Aorta (tissue), 5 donors: Measurements from ENCODE around the gene FRMD4A. TPM values are rescaled to one million over a fixed set of nuclear protein-coding genes. Genes with fewer than 3 reads are reported as not detected.

Source experiments
- ATAC-seq: fragments of 200-7000 bp; cut with Tn5 transposase; one replicate; pipeline ENCODE4 v1.9.1; 2022; ENCODE audit warnings: moderate library complexity; ENCODE audit not compliant: low FRiP score
- DNase-seq, 2 donors: peaks; one replicate each; pipeline ENCODE4 v3.0.0-alpha.2; 2020
- H3K27ac ChIP-seq, 2 donors: one replicate each; pipeline ENCODE4 v1.5.1; 2013; ENCODE audit warnings: low read length in 2 of 2, mild to moderate bottlenecking in 2 of 2, moderate library complexity in 2 of 2, control low read depth in 1 of 2, inconsistent platforms in 1 of 2, low read depth in 1 of 2
- H3K27me3 ChIP-seq, 2 donors: one replicate each; pipeline ENCODE4 v1.6.1; 2013; ENCODE audit warnings: control low read depth in 1 of 2, low read length in 1 of 2, mild to moderate bottlenecking in 1 of 2, moderate library complexity in 1 of 2; ENCODE audit not compliant: insufficient read depth in 2 of 2, control insufficient read depth in 1 of 2
- H3K36me3 ChIP-seq, 2 donors: one replicate each; pipeline ENCODE4 v1.6.1; 2013; ENCODE audit warnings: control low read depth in 1 of 2, low read length in 1 of 2, mild to moderate bottlenecking in 1 of 2; ENCODE audit not compliant: insufficient read depth in 2 of 2, control insufficient read depth in 1 of 2
- H3K4me1 ChIP-seq, 2 donors: one replicate each; pipeline ENCODE4 v1.6.1; 2013; ENCODE audit warnings: low read length in 2 of 2, control low read depth in 1 of 2, mild to moderate bottlenecking in 1 of 2, moderate library complexity in 1 of 2; ENCODE audit not compliant: insufficient read depth in 2 of 2, control insufficient read depth in 1 of 2
- H3K4me3 ChIP-seq, 2 donors: one replicate each; pipeline ENCODE4 v1.5.1; 2013; ENCODE audit warnings: low read length in 2 of 2, control low read depth in 1 of 2, mild to moderate bottlenecking in 1 of 2
- H3K9me3 ChIP-seq: one replicate; pipeline ENCODE4 v1.6.1; 2013; ENCODE audit warnings: mild to moderate bottlenecking, low read length; ENCODE audit not compliant: control insufficient read depth
- WGBS, 2 donors: extraction: QIAGEN DNeasy Blood & Tissue Kit; methylation state at CpG; one replicate each; pipeline ENCODE4 v1.1.7; 2013; 5-methylcytosine and 5-hydroxymethylcytosine counted together
- intact Hi-C, 2 donors: fragments of 100-400 bp; cut with DNase I; formaldehyde crosslinking; loops; one replicate each; pipeline versions ENCODE4 v1.14.2 to v1.15.0; 2022
- polyA plus RNA-seq, 2 donors: library from polyadenylated mRNA; stranded (reverse); fragments of 200-250 nt; gene quantifications; one replicate each; pipeline ENCODE4 v1.2.3, GENCODE V29; 2013
- total RNA-seq, 2 donors: library from RNA; stranded (reverse); fragmentation: NEBNext Ultra II Directional; extraction: Animal tissue kit (Norgen Biotek cat#: 25700); gene quantifications; one replicate each; pipeline ENCODE4 v1.2.1, GENCODE V29; 2021
- donor health status: healthy with polysubstance abuse.
- donor health status: Bipolar disorder and iron deficiency.
- donor health status: DM: no; HTN: no; CAD: no.
- donor health status: DM: no; HTN: no; CAD: no.
- donor health status: DM: yes; HTN: yes; CAD: no.

Gene FRMD4A
- total and polyA plus RNA-seq, 4 donors: 11.4 to 65.6 (median 39.7) TPM

GRCh38 chr10:14293526-14293925 lies 37.2 kb downstream of the FRMD4A start:
- ATAC-seq: no peak
- no peak overlapping the region for H3K4me3 ChIP-seq
- H3K36me3 ChIP-seq: no peaks in the 10 kb centered on the region
- DNase-seq: no peak
- H3K9me3 ChIP-seq: no peaks in the 10 kb centered on the region
- intact Hi-C loops: loop anchor here in 1 of 2 donors (10.0 kb wide), 1 partner anchor 161 kb away; no protein-coding TSS in a partner anchor
- WGBS, 2 donors: 3 to 4% methylated on average over 3 of the region's 3 CpGs
- H3K27ac ChIP-seq: no peak overlapping the region
- H3K4me1 ChIP-seq: peaks cover 2 to 3% of the 10 kb centered on the region in 2 donors
- H3K27me3 ChIP-seq: no peaks in the 10 kb centered on the region

DNA sequence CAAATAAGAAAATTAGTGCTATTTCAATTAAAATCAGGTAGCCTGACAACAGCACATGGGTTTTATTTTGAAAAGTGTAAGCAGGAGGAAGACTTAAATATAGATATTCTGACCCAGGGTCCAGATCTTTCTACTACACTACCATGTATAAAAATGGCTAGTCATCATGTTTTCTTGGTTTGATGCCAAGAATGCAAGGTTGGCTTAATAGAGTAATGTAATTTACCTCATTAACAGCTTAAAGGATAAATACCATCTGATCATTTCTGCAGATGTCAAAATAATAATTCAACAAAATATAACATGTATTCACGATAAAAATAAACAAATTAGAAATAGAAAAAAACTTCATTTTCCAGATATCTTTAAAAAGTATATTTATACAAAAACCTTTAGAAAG lies 39.4 kb downstream of the FRMD4A start:
- Histone ChIP-seq H3K4me3 (no peak overlapping the region), H3K9me3 (no peaks in the 10 kb centered on the region), H3K27me3 (no peaks in the 10 kb centered on the region), H3K27ac (no peak overlapping the region), H3K36me3 (no peaks in the 10 kb centered on the region), H3K4me1 (peaks cover 2 to 3% of the 10 kb centered on the region in 2 donors)
- WGBS, 2 donors: 98% methylated on average over 1 of the region's 1 CpG
- intact Hi-C loops: loop anchor here in 1 of 2 donors (10.0 kb wide), 1 partner anchor 164 kb away; no protein-coding TSS in a partner anchor
- no peak for ATAC-seq
- DNase-seq: no peak

DNA sequence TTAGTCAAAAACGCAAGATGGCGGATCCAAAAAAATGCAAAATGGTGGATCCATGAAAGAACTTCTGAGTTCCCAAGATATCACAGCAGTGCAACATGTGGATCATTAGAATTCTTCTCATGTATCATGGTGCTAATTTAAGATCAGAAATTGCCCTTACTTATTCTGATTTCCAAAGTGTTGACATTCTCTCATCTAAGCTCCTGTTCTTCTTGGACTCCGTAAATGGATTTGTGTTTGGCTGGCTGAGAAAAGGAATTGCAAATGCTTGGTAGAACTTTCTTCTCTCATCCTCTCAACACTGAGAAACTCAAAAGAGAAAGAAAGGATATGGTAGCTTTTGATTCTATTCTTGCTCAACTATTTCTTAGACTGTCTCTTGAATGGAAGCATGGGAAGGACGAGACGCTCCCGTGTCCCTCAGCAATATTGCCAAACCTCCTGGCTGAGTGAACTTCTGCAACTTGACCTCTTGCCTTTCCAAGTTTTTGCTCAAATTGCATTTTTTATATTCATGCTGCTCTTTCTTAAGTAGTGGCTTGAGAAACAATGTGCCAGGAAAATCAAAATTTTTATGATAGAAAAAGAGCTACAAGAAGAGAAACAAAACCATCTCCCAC lies 44.7 kb downstream of the FRMD4A start:
- intact Hi-C loops: no loop called here
- ATAC-seq: no peak
- Histone ChIP-seq H3K9me3 (no peaks in the 10 kb centered on the region), H3K27ac (no peak overlapping the region), H3K4me1 (no peaks in the 10 kb centered on the region), H3K36me3 (no peaks in the 10 kb centered on the region), H3K27me3 (no peaks in the 10 kb centered on the region), H3K4me3 (no peak overlapping the region)
- WGBS, 2 donors: 86 to 89% methylated on average over 6 of the region's 6 CpGs
- no peak for DNase-seq

- no peaks in the 10 kb centered on the region for H3K36me3 ChIP-seq
- intact Hi-C loops: no loop called here
- no peaks in the 10 kb centered on the region for H3K9me3 ChIP-seq
- WGBS, 2 donors: 88 to 95% methylated on average over 4 of the region's 4 CpGs
- ATAC-seq: no peak
- no peak for DNase-seq
- no peaks in the 10 kb centered on the region for H3K27me3 ChIP-seq
- no peak overlapping the region for H3K27ac ChIP-seq
- no peak overlapping the region for H3K4me3 ChIP-seq
- no peaks in the 10 kb centered on the region for H3K4me1 ChIP-seq
Measured at GRCh38 chr10:14282276-14282675, 48.4 kb downstream of the FRMD4A start.

GRCh38 chr10:14278533-14278932 lies 52.2 kb downstream of the FRMD4A start:
- H3K4me1 ChIP-seq: no peaks in the 10 kb centered on the region
- DNase-seq: no peak
- H3K9me3 ChIP-seq: no peaks in the 10 kb centered on the region
- WGBS, 2 donors: 83 to 84% methylated on average over 8 of the region's 8 CpGs
- H3K4me3 ChIP-seq: no peak overlapping the region
- ATAC-seq: no peak
- no peaks in the 10 kb centered on the region for H3K36me3 ChIP-seq
- intact Hi-C loops: no loop called here
- no peaks in the 10 kb centered on the region for H3K27me3 ChIP-seq
- no peak overlapping the region for H3K27ac ChIP-seq

GRCh38 chr10:14276210-14276609 lies 54.5 kb downstream of the FRMD4A start:
- Histone ChIP-seq H3K36me3 (no peaks in the 10 kb centered on the region), H3K27ac (no peak overlapping the region), H3K4me3 (no peak overlapping the region), H3K27me3 (no peaks in the 10 kb centered on the region), H3K4me1 (no peaks in the 10 kb centered on the region), H3K9me3 (no peaks in the 10 kb centered on the region)
- 43 to 46% methylated on average over 4 of the region's 4 CpGs for WGBS, 2 donors
- intact Hi-C loops: no loop called here
- DNase-seq (no peak), ATAC-seq (no peak)

DNA sequence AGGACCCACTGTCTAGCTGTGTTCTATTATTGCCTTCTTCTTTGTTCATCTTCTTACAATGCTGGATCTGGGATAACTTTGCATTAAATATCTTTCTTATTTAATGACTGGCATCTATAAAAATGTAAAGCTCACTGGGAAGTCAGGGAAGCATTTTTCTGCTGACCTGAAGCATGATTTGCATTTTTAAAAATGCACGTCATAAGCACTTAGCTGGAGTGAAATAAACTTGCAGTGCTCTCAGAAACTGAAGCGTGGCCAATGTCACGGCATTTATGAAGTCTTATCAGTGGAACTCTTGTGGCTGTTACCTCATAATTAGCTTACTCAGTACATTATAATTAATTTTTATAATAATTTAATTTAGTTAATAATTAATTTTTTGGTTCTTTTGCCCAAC lies 59.1 kb downstream of the FRMD4A start:
- Histone ChIP-seq H3K9me3 (no peaks in the 10 kb centered on the region), H3K4me1 (no peaks in the 10 kb centered on the region), H3K36me3 (no peaks in the 10 kb centered on the region), H3K27ac (no peak overlapping the region), H3K4me3 (no peak overlapping the region), H3K27me3 (no peaks in the 10 kb centered on the region)
- intact Hi-C loops: no loop called here
- ATAC-seq (no peak), DNase-seq (no peak)
- 90 to 93% methylated on average over 3 of the region's 3 CpGs for WGBS, 2 donors

DNA sequence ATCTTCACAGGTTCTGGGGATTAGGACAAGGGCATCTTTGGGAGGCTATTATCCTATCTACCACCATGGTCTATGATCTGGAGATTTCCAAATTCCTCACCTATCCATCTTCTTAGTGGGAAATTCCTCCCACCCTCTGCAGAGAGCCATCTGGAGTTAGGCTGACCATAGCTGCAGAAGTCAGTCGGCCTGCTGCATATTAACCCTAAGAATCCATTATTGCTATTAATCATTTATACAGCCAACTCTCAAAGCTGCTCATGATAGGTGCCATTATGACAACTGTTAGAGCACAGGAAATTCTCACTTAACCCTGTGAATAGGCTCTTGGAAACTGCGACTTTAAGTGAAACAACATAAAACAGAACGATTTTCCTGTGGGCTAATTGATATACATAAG lies 60.4 kb downstream of the FRMD4A start:
- intact Hi-C loops: no loop called here
- no peak overlapping the region for H3K4me3 ChIP-seq
- H3K4me1 ChIP-seq: no peaks in the 10 kb centered on the region
- H3K36me3 ChIP-seq: no peaks in the 10 kb centered on the region
- no peaks in the 10 kb centered on the region for H3K27me3 ChIP-seq
- H3K9me3 ChIP-seq: no peaks in the 10 kb centered on the region
- DNase-seq: no peak
- no peak overlapping the region for H3K27ac ChIP-seq
- no peak for ATAC-seq
- 77 to 80% methylated on average over 3 of the region's 3 CpGs for WGBS, 2 donors

- no peak overlapping the region for H3K4me3 ChIP-seq
- H3K4me1 ChIP-seq: no peaks in the 10 kb centered on the region
- H3K36me3 ChIP-seq: no peaks in the 10 kb centered on the region
- H3K27ac ChIP-seq: no peak overlapping the region
- no peak for ATAC-seq
- WGBS, 2 donors: 90 to 91% methylated on average over 4 of the region's 4 CpGs
- H3K9me3 ChIP-seq: no peaks in the 10 kb centered on the region
- H3K27me3 ChIP-seq: no peaks in the 10 kb centered on the region
- no peak for DNase-seq
- intact Hi-C loops: no loop called here
Measured at GRCh38 chr10:14265709-14266108, 65.0 kb downstream of the FRMD4A start.
